CD4-positive, alpha-beta T cell (primary cell): ENCODE results near the gene SLC25A28. TPM values are rescaled to one million over a fixed set of nuclear protein-coding genes. Genes with fewer than 3 reads are reported as not detected.

ENCODE experiments used
- ATAC-seq: fragments of 200-7000 bp; cut with Tn5 transposase; one replicate; pipeline ENCODE4 v1.10.0; 2022; ENCODE audit warnings: mild to moderate bottlenecking; ENCODE audit not compliant: poor library complexity
- CTCF ChIA-PET: fragments of 350-600 bp; sonication (Branson Sonifier 250); formaldehyde crosslinking; loops from one replicate; lab custom pipeline; 2021; ENCODE audit warnings: antibody characterized with exemption, inconsistent platforms; lab: Charles Lee
- POLR2A ChIA-PET: fragments of 350-600 bp; sonication (Branson Sonifier 250); formaldehyde crosslinking; loops from one replicate; lab custom pipeline; 2021; ENCODE audit warnings: antibody characterized with exemption, inconsistent platforms; lab: Charles Lee
- DNase-seq, 14 experiments: peaks; one replicate each; pipeline ENCODE4 v3.0.0-alpha.2; 2013 to 2020; ENCODE audit warnings: mixed read lengths in 2 of 14
- H3K27ac ChIP-seq, 2 donors: one replicate each; pipeline versions ENCODE4 v1.5.1 to v1.7.0; 2013; ENCODE audit warnings: low read length in 2 of 2, low read depth in 1 of 2, mild to moderate bottlenecking in 1 of 2
- H3K27me3 ChIP-seq, 2 experiments: 1 replicate in 1 of 2; 2 replicates in 1 of 2; pipeline versions ENCODE4 v1.6.1 to v1.7.0; 2013; ENCODE audit warnings: low read length in 2 of 2, control low read depth in 1 of 2, mild to moderate bottlenecking in 1 of 2, moderate library complexity in 1 of 2; ENCODE audit not compliant: insufficient read depth in 2 of 2, control insufficient read depth in 1 of 2
- H3K36me3 ChIP-seq: one replicate; pipeline ENCODE4 v1.6.1; 2013; ENCODE audit warnings: low read length, control low read depth; ENCODE audit not compliant: insufficient read depth
- H3K4me1 ChIP-seq: one replicate; pipeline ENCODE4 v1.6.1; 2013; ENCODE audit warnings: low read length, control low read depth; ENCODE audit not compliant: insufficient read depth
- H3K4me3 ChIP-seq: one replicate; pipeline ENCODE4 v1.5.1; 2013; ENCODE audit warnings: mild to moderate bottlenecking, low read length, moderate library complexity
- H3K9me3 ChIP-seq, 2 experiments: 1 replicate in 1 of 2; 2 replicates in 1 of 2; pipeline versions ENCODE4 v1.6.1 to v1.7.0; 2013; ENCODE audit warnings: low read length in 2 of 2, mild to moderate bottlenecking in 2 of 2, control low read depth in 1 of 2, moderate library complexity in 1 of 2; ENCODE audit not compliant: control insufficient read depth in 1 of 2, insufficient read depth in 1 of 2
- H3K27ac Mint-ChIP-seq: one replicate; pipeline ENCODE4 v1.8.0; 2020; ENCODE audit warnings: mixed read lengths
- H3K27me3 Mint-ChIP-seq: one replicate; pipeline ENCODE4 v1.8.0; 2021; ENCODE audit warnings: mixed read lengths
- H3K36me3 Mint-ChIP-seq: one replicate; pipeline ENCODE4 v1.8.0; 2021; ENCODE audit warnings: low read depth, mixed read lengths
- H3K4me1 Mint-ChIP-seq: one replicate; pipeline ENCODE4 v1.8.0; 2021; ENCODE audit warnings: low read depth, mixed read lengths
- H3K4me3 Mint-ChIP-seq: one replicate; pipeline ENCODE4 v1.8.0; 2020; ENCODE audit warnings: mild to moderate bottlenecking, mixed read lengths
- H3K9me3 Mint-ChIP-seq: one replicate; pipeline ENCODE4 v1.8.0; 2020; ENCODE audit warnings: mixed read lengths
- intact Hi-C, 2 experiments: fragments of 100-400 bp; cut with DNase I in 1 of 2; cut with micrococcal nuclease in 1 of 2; formaldehyde crosslinking; loops; one replicate each; pipeline versions ENCODE4 v1.15.1 to v1.9.0; 2023 to 2025; cut with DNase I, micrococcal nuclease
- total RNA-seq, 174 experiments: library from RNA in 2 of 174; stranded (reverse) in 2 of 174; gene quantifications; one replicate each; pipeline ENCODE4 v1.2.3 and lab custom pipeline; 2021 to 2026
- TF ChIP-seq, protein P1 (sequence below): fragments of 200-600 bp; IDR thresholded peaks from one replicate; pipeline ENCODE4 v1.8.0; 2022; ENCODE audit warnings: antibody characterized with exemption, mild to moderate bottlenecking

The SLC25A28 gene
- total RNA-seq, 2 experiments from 2014 or later: 112 to 113 TPM

DNA sequence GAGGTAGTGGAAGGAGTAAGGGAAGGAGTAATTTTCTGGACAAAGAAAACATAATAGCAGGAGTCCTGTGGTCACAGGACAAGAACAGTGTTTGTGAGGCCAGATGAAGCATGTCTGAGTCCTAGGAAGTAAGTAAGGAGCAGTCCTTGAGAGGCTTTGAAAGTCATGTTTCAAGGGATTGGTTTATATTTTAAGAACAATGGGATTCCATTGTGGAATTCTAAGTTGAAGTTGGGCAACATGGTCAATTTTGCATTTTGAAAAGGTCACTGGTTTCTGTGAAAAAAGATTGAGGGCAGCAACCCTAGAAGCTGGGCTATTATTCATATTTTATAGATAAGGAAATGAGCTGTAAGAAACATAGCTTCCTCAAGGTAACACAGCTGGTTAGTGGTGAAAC lies 10.8 kb upstream of the SLC25A28 start:
- H3K9me3 ChIP-seq: no peaks in the 10 kb centered on the region
- ChIA-PET CTCF (no interaction called here), POLR2A (no interaction called here)
- H3K4me1 ChIP-seq: no peaks in the 10 kb centered on the region
- no peak overlapping the region for H3K27ac ChIP-seq
- Mint-ChIP-seq H3K9me3 (no peaks in the 10 kb centered on the region), H3K27me3 (peaks cover 33% of the 10 kb centered on the region), H3K4me1 (no peaks in the 10 kb centered on the region), H3K36me3 (no peaks in the 10 kb centered on the region), H3K4me3 (no peak overlapping the region), H3K27ac (no peak overlapping the region)
- H3K4me3 ChIP-seq: no peak overlapping the region
- ATAC-seq (no peak), DNase-seq (no peak)
- H3K36me3 ChIP-seq: no peaks in the 10 kb centered on the region
- TF ChIP-seq, protein P1, sequence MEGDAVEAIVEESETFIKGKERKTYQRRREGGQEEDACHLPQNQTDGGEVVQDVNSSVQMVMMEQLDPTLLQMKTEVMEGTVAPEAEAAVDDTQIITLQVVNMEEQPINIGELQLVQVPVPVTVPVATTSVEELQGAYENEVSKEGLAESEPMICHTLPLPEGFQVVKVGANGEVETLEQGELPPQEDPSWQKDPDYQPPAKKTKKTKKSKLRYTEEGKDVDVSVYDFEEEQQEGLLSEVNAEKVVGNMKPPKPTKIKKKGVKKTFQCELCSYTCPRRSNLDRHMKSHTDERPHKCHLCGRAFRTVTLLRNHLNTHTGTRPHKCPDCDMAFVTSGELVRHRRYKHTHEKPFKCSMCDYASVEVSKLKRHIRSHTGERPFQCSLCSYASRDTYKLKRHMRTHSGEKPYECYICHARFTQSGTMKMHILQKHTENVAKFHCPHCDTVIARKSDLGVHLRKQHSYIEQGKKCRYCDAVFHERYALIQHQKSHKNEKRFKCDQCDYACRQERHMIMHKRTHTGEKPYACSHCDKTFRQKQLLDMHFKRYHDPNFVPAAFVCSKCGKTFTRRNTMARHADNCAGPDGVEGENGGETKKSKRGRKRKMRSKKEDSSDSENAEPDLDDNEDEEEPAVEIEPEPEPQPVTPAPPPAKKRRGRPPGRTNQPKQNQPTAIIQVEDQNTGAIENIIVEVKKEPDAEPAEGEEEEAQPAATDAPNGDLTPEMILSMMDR: no peak
- intact Hi-C loops: no loop called here
- peaks cover 6 to 15% of the 10 kb centered on the region in 2 experiments for H3K27me3 ChIP-seq

GRCh38 chr10:99630433-99630832 lies 10.2 kb upstream of the SLC25A28 start:
- Histone ChIP-seq H3K36me3 (no peaks in the 10 kb centered on the region), H3K4me1 (no peaks in the 10 kb centered on the region), H3K27me3 (peaks cover 6 to 15% of the 10 kb centered on the region in 2 experiments), H3K9me3 (no peaks in the 10 kb centered on the region), H3K27ac (no peak overlapping the region), H3K4me3 (no peak overlapping the region)
- TF ChIP-seq, protein P1: no peak
- peaks cover 28% of the 10 kb centered on the region for H3K27me3 Mint-ChIP-seq
- intact Hi-C loops: no loop called here
- no peak for ATAC-seq
- H3K4me3 Mint-ChIP-seq: no peak overlapping the region
- H3K4me1 Mint-ChIP-seq: no peaks in the 10 kb centered on the region
- ChIA-PET CTCF (interaction anchor here (0.9 kb wide), 1 partner anchor 18 kb away, joined by 3 read pairs; no protein-coding TSS in a partner anchor), POLR2A (no interaction called here)
- no peaks in the 10 kb centered on the region for H3K9me3 Mint-ChIP-seq
- H3K36me3 Mint-ChIP-seq: no peaks in the 10 kb centered on the region
- no peak overlapping the region for H3K27ac Mint-ChIP-seq
- peak in 3 of 14 experiments; percentile 10 to 21 (median 19) for DNase-seq

- H3K4me3 Mint-ChIP-seq: no peak overlapping the region
- DNase-seq (no peak), ATAC-seq (no peak)
- peaks cover 21% of the 10 kb centered on the region for H3K27me3 Mint-ChIP-seq
- POLR2A ChIA-PET: no interaction called here
- Histone ChIP-seq H3K4me1 (no peaks in the 10 kb centered on the region), H3K4me3 (no peak overlapping the region), H3K36me3 (no peaks in the 10 kb centered on the region), H3K9me3 (no peaks in the 10 kb centered on the region), H3K27ac (no peak overlapping the region), H3K27me3 (peaks cover 6 to 10% of the 10 kb centered on the region in 2 experiments)
- CTCF ChIA-PET: interaction anchor here (0.9 kb wide), 1 partner anchor 17 kb away, joined by 3 read pairs; no protein-coding TSS in a partner anchor
- no peaks in the 10 kb centered on the region for H3K36me3 Mint-ChIP-seq
- TF ChIP-seq, protein P1: no peak
- intact Hi-C loops: no loop called here
- H3K4me1 Mint-ChIP-seq: no peaks in the 10 kb centered on the region
- no peaks in the 10 kb centered on the region for H3K9me3 Mint-ChIP-seq
- no peak overlapping the region for H3K27ac Mint-ChIP-seq
These were observed 9.4 kb upstream of the SLC25A28 start for GRCh38 chr10:99629625-99629978.
